Stimulated activated CD4-positive, alpha-beta T cell treated with anti-CD3 and anti-CD28 coated beads, Interleukin-4, amount 100 ng/mL, for 1 hour (primary cell): ENCODE measurements around the gene FBXO2.

Experiments used
- DNase-seq: peaks from one replicate; pipeline ENCODE4 v3.0.0-alpha.2; 2020

Gene FBXO2

DNA sequence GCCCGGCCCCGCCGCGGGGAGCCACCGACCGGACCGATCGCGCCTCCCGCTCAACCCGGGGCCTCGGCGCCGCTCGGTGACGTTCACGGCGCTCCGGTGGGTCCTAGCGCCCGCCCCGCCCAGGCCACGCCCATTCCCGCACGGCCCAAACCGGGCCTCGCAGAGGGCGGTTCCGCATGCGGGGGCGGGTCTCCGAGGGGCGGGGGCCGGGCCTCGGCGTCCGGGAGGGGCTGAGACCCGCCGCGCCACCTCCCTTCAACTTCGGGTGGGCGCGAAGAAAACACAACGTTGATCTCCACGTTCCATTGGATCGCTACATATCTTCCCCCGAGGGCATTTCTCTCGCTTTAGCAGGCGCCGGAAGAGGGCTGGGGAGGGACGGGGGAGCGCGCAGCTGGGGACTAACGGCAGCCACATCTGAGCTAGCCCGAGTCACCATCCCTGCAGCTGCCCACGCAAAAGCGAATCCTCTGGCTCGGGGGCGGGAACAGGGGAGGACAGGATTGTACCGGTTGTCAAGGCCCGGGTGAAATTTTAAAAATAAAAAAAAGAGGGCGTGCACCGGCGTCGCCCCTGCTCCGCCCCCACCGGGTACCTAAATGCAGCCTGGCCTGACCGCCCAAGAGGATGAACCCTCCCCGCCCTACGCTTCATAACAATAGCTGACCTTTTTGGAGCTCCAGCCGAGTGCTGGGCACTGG is 27.0 kb upstream of the FBXO2 start, which contains the start of gene MAD2L2:
Gene MAD2L2 (minus strand): TSS at position 78 of the 701 bp plus-strand sequence. CDS start 547 bp downstream, outside the sequence.
- peak; percentile 93 for DNase-seq

DNA sequence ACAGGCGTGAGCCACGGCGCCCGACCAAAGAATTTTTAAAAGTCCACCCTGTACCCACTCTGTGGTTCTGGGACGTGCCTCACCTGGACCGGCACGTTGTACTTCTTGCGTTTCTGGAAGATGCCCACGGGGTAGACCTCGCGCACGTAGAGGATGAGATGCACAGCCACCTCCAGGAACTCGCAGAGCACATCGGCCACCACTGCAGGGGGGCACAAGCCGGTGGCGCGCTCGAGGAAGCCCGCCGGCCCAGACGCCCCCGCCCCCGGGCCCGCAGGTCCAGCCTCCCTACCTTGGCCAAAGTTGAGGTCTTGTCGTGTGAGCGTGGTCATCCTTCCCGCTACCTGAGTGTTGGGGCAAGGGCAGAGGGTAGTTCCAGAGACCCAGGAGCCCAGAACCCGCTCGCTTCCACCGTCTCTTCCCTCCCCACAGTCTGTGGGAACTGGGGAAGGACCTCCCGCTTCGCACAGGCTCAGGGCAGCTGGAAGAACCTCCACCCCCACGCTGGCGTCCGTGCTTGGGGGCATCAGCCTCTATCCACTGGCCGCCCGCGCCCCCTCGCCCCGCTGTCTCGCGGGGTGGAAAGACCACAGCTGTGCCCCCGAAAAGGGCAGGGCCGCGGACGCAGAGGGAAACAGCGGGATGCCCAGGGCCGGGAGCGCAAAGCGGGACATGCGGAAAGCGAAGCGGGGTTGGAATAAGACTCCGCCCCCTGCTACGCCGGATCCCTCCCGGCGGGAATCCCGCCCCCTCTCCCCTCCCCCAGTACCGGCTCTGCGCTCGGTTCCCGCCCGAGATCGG is 26.2 kb upstream of the FBXO2 start:
- DNase-seq: no peak

DNA sequence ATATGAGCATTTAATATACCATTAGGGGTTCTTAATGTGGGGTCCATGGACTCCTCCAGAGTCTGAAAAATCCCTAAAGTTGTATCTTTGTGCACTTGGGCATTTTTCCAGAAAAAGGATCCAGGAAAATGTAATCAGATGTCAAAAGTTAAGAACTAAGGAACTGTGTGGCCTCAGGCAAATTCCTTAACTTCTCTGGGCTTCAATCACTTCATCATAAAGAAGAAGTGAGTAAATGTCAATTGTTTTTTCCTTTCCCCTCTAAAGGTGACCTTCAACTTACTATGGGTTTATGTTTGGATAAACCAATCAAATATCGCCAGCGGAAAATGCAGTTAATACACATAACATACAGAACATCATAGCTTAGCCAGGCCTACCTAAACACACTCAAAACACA is 24.2 kb upstream of the FBXO2 start:
- DNase-seq: no peak

DNA sequence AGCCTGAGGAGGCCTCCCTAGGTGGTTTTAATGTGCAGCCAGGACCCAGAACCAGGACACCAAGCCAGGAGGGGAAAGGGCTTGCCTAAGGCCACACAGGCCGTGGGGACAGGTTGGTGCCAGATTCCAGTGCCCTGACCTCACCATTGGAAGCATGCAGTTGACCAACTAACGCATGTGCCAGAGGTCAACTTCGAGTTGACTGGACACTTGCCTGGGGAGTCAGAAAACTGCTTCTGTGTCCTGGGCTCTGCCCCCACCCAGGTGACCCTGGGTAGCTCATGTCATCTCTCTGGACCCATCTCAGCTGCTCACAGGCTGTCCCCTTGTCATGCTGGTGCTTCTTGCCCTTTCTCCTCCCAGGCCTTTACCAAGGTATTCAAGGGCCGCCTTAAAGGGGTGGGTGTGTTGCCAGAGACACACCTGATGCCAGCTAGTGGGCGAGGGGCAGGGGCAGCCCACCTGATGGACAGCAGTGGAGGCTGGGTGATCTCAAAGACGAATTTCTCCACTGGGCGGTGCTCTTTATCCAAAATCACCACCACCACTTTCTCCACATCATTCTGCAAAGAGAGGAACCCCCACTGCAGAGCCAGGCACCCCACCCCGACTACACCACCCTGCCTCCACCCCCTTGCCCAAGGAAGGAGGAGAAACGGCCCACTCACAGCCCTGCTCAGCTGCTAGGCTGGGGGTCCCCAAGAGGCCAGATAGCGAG is 22.3 kb upstream of the FBXO2 start:
- DNase-seq: no peak

DNA sequence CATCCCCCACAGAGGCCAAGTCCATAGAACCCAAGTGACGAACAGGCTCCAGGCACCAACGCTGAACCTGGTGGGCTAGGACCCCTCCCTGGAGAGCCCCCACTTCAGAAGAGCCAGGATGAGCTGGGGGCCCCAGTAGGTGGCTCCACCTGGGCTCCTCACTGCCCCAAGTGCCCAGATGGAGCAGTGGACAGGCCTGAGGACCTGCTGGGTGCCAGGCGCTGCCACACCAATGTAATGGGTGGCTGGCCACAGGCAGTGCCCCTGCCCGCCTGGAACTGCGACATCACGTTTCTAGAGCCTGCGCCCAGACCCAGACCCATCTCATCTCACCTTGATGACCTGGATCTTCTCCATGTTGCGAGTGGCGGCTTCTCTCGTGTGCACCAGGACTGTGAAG is 21.1 kb upstream of the FBXO2 start:
- no peak for DNase-seq

DNA sequence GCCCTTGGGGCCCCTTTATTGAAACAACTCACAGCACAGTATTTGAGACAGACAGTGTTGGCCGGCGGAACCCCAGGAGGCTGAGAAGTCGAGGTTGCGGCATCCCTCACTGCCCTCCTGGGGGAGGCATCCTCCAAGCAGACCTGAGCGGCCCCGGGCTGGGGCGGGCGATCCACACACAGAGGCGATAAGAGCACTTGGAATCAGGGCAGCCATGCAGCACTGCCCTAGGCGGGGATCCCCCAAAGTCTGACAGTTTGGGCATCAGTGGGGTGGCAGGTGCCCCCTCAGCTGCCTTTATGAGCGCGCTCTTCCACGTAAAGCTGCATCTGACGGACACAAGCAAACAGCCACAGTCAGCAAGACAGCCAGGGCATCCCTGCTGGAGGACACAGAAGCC is 20.3 kb upstream of the FBXO2 start:
- DNase-seq: no peak

DNA sequence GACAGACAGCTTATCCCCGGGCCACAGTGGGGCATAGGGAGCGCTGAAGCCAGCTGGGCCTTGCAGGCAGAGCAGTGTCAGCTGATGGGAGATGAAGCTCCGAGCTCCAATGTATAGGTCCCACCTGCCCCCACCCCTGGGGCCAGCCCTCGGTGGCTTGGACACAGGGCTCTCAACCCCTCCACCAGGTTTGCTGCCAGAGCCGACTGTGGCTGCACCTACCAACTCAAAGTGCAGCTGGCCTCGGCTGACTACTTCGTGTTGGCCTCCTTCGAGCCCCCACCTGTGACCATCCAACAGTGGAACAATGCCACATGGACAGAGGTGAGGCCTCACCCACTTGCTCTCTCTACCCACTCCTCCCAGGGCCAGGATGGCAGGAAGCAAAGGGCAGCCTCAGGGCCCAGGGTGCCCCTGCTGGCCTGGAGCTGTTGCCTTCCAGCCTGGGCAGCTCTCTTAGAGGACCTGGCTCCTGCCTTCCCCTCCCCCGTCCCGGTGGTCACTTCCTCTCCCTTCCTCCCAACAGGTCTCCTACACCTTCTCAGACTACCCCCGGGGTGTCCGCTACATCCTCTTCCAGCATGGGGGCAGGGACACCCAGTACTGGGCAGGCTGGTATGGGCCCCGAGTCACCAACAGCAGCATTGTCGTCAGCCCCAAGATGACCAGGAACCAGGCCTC is 19.0 kb upstream of the FBXO2 start:
- no peak for DNase-seq

DNA sequence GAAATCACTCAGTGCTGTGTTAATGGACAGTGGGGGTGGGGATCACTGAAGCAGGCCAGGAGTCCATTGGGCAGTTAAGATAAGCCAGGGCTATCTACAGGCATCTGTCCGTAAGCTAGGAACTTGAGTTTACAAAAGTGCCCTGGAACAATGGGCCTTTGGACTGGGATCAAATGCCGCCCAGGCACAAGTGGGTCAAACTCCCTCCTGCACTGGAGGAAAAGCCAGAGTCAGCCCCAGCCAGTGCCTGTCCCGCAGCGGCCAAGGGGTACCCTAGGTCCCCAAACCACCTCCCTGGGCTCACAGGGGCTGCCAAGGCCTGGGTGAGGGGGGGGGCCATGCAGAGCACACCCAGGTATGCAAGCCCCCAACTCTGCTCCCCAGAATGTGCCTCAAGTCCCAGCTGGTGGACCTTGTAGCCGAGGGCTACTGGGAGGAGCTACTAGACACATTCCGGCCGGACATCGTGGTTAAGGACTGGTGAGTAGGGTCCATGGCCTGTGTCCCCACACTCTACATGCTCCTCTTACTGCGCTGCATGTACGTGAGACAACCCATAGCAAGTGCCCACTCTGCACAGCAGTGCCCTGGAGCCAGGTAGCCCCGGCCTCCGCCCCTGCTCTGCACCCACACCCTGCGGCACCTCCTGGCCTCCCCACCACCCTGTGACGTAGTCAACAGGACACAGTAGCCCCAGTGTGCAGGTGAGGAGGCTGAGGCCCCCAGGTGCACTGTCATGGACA is 17.5 kb upstream of the FBXO2 start:
- no peak for DNase-seq

DNA sequence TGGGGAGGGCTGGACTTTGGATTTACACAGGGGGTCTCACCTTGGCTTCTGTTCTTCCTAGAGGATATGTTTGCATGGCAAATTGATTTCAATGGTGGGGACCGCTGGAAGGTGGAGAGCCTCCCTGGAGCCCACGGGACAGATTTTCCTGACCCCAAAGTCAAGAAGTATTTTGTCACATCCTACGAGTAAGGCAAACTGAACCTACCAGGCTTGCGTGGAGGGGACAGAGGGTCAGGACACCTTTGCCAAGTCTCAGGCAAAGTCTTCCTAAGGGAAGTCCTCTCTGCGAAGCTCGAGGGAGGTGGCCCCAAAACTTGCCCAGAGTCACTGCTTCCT is 16.9 kb upstream of the FBXO2 start:
- DNase-seq: no peak

DNA sequence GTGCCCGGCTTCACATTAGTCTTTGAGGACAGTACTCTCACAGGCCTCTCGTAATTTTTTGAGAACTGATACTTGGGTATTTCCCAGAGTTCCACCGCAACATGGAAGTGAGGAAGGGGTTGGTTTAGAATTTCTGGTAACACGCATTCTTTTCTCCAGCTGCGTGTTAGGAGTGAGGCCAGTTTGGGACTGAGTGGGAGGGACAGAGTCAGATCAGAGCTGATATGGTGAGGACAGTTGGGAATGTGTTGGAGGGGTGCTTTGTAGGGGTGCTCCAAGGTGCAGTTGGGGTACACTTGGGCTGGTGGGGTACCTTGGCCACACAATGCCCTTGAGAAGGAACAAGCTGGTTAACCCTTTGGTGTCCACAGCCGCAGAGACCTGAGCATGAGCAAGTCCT is 16.5 kb upstream of the FBXO2 start:
- no peak for DNase-seq

DNA sequence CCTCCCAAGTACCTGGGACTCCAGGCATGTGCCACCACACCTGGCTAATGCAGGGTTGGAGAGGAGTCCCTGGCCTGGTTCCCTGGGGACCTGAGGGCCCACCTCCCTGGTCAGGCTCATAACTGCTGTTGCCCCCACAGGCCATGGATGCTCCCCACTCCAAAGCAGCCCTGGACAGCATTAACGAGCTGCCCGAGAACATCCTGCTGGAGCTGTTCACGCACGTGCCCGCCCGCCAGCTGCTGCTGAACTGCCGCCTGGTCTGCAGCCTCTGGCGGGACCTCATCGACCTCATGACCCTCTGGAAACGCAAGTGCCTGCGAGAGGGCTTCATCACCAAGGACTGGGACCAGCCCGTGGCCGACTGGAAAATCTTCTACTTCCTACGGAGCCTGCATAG is 14.3 kb upstream of the FBXO2 start:
- no peak for DNase-seq

DNA sequence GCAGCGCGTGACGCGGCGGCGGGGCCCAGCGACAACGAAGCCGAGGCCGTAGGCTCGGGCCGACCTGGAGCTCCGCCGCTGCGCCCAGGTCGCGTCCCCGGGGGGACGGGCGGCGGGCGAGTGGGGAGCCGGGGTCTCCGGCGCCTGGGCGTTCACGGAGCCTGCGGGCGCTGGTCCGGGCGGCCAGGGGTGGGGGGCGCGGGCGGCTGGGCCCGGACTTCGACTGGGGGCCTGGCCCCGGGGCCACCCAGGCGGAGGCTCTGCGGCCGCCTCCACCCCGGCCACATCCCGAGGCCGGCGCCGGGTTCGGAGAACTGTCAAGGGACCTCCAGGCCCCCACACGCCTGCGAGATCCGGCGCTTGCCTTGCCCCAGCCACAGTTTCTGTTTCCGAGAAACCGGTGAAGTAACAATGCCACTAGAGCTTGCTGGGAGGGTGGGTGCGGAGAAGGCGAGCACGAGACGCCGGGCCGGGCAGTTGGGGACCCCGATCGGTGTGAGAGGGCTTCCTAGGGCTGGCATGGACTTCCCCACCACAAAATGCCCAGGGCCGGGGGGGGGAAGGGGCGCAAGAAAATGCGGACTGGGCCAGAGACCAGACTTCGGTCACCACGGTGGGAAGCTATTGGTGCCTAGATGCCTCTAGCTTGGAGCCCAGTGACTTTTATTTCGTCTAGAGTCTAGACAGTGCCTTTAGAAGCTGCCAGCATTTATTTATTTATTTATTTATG is 10.3 kb upstream of the FBXO2 start:
- DNase-seq: peak; percentile 56

DNA sequence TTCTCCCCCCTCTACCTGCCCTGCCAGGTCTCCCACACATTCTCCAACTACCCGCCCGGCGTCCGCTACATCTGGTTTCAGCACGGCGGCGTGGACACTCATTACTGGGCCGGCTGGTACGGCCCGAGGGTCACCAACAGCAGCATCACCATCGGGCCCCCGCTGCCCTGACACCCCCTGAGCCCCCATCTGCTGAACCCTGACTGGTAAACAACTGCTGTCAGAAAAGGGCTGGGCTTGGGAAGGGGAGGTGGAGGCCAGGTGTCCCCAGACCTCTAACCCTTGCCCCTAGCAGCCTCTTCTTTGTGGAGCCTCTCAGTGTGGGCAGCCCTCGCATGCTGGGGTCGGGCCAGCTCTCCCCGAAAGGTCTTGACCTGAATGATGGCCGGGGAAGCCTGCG is 6.9 kb upstream of the FBXO2 start:
- DNase-seq: no peak

DNA sequence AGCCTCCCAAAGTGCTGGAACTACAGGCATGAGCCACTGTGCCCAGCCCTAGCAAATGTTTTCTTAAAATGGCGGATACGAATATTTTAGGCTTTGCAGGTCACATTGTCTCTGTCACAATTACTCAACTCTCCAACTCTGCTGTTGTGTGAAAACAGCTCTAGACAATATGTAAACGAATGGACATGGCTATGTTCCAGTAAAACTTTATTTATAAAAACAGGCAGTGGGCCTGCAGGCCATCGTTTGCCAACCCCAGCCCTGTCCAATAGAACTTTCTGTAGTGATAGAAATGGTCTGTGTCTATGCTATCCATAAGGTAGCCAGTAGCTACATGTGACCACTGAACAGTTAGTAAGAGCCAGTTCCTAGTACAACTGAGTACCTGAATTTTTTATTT is 5.5 kb upstream of the FBXO2 start:
- DNase-seq: no peak

DNA sequence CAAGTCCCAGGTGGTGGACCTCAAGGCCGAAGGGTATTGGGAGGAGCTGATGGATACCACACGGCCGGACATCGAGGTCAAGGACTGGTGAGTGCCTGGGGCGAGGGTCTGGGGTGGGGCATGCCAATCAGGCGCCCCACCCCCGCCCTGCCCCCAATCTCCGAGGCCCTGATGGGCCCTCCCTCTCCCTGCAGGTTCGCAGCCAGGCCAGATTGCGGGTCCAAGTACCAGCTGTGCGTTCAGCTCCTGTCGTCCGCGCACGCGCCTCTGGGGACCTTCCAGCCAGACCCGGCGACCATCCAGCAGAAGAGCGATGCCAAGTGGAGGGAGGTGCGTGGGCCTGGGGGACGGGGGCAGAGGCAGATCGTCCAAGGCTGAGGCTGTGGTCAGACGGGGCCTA is 4.3 kb upstream of the FBXO2 start:
- no peak for DNase-seq

DNA sequence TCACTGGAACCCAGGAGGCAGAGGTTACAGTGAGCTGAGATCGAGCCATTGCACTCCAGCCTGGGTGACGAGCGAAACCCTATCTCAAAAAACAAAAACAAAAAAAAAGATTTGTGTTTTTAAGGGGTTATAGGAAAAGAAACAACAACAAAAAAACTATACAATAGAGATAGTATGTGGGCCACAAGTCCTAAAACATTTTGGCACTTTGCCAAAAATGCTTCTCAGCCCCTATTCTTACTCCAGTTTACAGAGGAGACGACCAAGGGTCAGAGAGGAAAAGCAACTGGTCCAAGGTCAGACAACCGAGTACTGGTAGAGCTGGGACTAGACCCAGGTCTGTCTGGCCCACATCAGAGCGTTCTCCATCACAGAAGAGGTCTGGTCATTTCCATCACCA is 3.4 kb upstream of the FBXO2 start:
- no peak for DNase-seq

DNA sequence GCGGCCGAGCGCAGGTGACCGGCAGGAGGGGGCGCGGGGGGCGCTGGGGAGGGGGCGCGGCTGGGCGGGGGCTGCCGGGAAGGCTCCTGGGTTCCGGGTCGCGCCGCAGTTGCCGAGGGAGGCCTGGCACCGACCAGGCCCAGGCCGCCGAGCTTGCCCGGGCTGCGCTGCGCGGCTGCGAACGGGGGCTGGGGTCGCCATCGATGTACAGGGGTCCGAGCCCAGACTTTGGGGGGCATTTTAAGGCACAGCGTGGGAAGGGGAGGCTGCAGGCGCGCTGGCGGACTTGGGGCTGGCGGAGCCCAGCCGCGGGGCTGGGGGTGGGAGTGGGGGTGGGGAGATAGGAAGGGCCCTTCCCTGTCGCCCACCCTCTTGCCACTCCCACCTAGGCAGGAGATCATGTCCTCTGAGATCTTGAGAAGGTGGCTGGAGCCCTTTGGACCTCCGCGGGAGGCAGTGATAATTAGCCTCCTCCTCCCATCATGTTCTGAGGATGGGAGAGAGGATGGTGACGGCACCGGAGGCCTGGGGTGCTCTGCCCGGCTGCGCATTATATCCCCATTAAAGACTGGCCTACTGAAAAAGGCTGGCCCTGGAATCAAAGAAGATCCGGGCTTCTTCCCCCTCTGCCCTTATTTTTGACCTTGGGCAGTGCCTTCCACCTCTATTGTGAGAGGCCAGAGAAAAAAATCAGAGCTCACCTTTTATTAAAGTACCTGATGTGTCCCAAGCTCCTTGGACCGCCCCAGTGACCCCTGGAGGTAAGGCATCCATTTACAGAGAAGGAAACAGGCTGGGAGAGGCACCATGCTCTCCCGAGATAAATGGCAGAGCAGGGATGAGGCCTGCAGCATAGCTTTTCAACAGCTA is 945 bp upstream of the FBXO2 start:
- DNase-seq: no peak

DNA sequence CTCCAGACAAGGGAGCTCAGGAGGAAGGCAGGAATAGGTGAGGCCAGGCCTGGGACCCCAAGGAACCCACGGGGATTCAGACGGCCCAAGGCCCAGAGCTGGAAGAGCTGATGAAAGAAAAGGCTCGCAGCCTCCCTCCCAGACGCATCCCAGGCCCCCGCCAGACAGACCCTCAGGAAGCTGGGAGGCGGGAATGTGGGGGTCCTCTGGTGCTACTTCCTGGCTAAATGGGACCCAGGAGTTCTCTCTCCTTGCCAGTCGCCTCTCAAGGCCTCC is 430 bp downstream of the FBXO2 start:
- no peak for DNase-seq

DNA sequence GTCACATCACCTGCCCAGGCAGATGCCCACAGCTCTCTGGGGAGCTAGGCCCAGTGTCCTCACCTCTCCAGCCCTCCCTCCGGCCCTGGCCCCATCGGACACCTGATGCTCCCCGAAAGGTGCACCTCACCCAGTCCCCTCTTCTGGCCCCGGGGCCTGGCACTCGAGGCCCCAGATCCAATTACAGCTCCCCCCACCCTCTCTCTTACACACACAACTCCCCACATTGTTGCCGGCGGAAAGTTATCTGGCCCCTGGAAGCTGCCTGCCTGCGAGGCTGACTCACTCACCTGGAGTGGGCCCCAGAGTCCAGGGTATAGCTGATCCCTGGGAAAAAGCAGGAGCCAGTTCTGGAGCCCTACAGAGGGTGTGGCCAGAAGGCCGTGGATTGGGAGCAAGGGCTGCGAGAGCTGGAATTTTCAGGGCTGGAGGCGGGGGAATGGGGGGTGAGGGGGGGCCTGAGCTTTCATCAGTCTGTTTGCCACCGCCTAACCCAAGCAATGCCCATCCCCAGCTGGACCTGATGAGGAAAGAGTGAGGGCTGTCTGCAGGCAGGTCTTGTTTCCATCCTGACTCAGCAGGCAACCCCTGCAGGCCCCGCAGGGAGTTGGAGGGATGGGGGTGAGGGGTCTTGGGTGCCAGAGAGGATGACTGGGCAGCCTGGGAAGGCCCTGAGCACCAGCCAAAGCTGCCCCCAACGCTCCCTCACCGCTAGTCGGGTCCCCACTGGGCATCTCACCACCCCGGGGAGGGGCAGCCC is 948 bp downstream of the FBXO2 start:
- no peak for DNase-seq

DNA sequence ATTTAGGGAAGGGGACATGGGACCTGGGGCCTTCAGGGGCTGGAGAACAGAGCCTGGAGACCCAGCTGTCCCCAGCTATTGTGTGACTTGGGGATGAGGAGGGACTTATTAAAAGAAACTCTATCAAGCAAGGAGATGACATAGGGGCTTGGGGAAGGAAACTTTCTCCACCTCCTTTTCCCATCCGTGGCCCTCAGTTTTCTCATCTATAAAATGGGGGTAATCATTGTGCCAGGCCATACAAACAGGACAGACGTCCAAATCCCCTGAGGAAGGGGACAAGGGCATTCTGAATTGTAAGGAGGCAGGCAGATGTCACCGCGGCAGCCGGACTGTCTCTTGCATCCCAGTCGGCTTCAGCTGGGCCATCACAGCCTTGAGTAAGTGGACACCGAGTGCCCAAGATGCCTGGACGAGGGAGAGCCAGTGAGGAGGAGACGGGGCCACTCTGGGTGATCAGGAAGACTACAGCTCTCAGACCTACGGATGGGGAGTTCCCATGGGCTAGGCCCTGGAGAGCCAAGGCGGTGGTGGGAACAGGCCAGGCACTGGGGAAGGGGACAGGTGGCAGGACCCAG is 1.9 kb downstream of the FBXO2 start:
- DNase-seq: no peak
